Urothelium cell line (cell line): ENCODE results near the gene CHRNA4.
A peak's percentile ranks its signal among the peaks of the same experiment; 100 is the strongest.

Experiments
- DNase-seq: peaks from one replicate; pipeline ENCODE4 v3.0.0; 2011; ENCODE audit warnings: low spot score, mixed read lengths
- FAIRE-seq: peaks from 2 replicates; lab custom pipeline; 2011; peaks lifted over from hg19 to GRCh38; lab: Jason Lieb, UNC

Gene CHRNA4

DNA sequence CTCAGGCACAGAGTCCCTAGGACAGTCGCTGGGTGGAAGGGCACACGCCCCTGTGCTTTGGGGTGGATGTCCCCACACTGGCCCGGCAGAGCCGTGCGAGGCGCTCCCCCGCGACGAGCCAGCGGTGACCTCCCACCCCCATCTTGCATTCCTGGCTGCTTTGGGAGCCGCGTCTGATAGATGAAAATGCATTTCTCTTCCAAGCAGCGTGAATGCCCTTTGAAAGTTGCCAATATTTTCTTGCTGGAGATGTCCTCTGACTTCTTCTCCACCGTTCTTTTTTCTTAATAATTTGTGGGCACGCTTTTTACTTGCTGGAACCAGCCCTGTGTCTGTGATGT, 38.2 kb downstream of the CHRNA4 start:
- DNase-seq (no peak), FAIRE-seq (no peak)

- FAIRE-seq = no peak
- no peak for DNase-seq
These were observed 38.8 kb downstream of the CHRNA4 start for GRCh38 chr20:63322146-63322932.

DNA sequence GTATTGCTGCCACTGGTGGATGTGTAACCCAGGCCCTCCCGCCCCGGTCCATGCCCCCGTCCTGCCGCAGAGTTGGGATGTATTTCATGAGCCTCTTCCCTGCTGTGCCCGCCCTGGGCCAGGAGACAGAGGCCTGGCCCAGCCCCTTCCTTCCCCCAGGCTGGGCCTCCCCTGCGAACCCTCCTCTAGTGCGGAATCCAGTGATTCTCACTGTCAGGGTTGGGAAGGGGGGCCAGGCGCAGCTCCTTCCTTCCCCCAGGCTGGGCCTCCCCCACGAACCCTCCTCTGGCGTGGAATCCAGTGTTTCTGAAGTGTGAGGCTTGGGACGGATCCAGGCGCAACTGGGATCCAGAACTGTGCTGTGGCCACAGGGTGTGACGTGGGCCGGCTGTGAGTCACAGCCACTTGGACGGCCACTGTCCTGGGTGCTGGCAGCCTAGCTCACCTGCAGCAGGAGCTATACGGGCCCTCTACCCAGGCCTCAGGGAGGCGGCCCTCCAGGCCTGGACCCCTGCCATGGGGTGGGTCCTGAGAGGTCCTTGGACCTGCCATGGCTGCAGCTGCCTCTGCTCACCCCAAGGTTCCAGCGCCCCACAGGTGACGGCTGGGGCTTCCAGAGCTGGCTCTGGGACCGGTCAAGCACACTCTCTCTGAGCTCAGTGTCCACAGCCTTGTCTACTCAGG, 39.9 kb downstream of the CHRNA4 start:
- FAIRE-seq = peak; percentile 35
- no peak for DNase-seq

DNA sequence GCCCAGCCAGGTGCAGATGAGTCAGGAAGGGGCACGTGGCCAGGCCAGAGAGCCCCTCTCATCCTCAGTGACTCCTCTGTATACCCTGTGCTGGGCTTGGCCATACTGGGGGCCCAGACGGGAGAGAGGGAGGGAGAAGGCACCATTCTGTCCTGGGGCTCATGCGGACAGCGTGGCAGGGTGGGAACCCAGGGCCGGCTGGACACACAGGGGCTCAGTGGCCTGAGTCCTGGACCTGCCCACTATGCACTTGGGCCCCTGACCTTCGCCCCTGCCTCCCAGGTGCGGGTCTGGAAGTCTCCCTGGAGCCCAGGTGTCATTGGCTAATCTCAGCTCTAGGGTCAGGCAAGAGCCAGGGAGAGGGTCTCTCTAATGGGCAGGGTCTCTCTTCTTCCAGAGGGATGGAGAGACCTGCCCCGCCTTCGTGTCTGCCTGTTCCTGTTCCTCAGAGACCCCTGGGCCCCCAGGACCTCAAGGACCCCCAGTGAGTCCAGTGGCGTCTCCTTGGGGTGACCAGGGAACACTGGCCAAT, 40.5 kb downstream of the CHRNA4 start:
- FAIRE-seq = no peak

GRCh38 chr20:63320041-63320511, 41.1 kb downstream of the CHRNA4 start:
- DNase-seq = no peak
- FAIRE-seq = peak; percentile 93

More for the DNA sequence above, 40.5 kb downstream of the CHRNA4 start:
- DNase-seq = no peak

GRCh38 chr20:63319164-63320040, 41.7 kb downstream of the CHRNA4 start:
- FAIRE-seq (peak; percentile 37), DNase-seq (no peak)

DNA sequence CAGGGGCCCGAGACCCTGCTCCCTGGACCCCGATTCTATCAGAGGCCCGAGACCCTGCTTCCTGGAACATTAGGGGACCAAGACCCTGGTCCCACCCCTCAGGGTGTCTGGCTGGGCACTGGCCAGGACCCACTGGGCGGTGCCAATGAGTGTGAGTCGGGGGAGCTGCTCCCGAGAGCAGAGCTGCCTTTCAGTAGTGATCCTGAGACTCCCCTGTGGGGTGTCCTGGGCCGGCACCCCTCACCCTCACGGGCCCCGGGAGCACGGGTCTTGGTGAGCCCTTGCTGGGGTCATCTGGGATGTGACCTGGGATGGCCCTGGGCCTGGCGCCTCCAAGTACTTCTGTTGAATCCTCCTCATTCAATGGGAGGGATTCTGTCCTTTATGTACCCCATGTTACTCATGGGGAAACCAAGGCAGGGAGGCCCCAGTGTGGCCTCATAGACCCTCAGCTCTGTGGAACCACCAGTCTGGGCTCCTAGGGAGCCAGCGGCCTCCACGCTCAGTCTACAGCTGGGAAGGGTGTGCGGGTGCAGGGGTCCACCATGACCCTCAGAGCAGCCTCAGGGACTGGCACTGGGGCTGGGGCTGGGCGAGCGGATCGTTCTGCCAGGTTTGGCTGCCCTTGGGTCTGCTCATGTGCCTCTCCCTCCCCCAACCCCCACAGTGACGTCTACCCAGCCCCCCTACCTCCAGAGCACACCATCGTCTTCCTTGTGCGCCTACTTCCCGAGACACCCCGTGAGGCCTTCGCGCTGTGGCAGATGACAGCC, 42.6 kb downstream of the CHRNA4 start:
- FAIRE-seq (peak; percentile 35), DNase-seq (no peak)

- no peak for DNase-seq
- FAIRE-seq = peak; percentile 88
These were observed 43.4 kb downstream of the CHRNA4 start for GRCh38 chr20:63317601-63318291.

DNA sequence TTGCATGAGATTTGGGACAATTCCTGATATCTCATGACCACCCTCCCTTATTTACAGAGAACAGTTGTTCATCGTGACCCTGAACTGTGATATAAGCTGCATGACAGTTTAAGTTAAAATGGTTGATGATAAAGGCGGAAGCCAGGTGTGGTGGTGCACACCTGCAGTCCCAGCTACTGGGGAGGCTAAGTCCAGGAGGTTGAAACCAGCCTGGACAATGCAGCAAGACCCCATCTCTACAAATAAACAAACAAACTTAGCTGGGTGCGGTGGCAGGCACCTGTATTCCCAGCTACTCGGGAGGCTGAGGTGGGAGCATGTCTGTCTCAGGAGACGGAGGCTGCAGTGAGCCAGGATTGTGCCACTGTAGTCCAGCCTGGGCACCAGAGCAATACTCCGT, 44.1 kb downstream of the CHRNA4 start:
- peak; percentile 40 for FAIRE-seq
- DNase-seq = no peak

DNA sequence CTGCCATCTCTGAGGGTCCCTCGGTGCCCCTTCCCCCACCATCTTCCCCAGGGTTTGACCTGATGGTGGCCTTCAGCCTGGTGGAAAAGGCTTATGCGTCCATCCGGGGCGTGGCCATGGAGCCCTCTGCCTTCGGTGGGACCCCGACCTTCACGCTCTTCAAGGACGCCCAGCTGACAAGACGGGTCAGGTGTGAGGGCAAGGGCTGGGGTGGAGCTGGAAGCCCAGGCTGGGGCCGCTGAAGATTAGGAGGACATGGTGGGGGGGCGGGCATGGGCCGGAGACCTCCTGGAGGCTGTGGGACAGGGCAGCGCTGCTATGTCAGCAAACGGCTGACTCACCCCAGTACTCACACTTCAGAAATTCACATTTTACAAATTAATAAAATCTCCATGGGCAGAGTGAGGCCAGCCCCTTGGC, 44.6 kb downstream of the CHRNA4 start:
- no peak for DNase-seq
- no peak for FAIRE-seq

DNA sequence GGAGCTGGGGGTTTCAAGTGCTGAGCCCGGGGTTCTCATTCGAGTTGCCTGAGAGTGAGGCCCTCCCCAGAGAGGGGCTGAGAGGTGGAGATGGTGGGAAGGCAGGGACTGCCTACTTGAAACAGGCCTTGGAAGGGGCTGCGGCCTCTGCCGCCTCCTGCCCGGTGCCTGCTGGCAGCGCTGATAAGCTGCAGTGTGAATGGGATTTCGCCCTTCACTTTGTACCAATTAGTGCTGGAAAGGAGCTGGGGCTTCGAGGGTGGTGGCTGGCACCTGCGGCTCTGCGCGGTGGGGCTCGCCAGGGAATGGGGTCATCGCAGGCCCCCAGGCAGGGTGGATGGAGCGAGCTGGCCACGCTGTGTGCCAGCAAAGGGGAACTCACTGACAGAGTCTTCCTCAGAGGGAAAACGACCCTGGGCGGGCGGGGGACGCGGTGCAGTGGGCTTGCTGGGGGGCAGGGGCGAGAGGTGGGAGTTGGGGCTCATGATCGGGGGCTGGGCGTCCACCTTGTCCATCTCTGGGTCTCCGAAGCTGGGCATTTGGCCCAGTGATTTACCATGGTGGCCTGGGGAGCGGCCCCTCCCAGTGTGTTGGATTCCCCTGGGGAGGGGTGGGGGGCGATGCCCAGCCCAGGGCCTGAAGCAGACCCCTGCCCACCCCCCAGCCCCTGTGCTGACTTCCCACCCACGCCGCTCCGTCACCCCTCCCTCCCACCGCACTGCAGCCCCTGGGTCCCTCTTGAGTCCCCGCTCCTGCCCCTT, 45.2 kb downstream of the CHRNA4 start:
- no peak for DNase-seq
- peak; percentile 67 for FAIRE-seq

DNA sequence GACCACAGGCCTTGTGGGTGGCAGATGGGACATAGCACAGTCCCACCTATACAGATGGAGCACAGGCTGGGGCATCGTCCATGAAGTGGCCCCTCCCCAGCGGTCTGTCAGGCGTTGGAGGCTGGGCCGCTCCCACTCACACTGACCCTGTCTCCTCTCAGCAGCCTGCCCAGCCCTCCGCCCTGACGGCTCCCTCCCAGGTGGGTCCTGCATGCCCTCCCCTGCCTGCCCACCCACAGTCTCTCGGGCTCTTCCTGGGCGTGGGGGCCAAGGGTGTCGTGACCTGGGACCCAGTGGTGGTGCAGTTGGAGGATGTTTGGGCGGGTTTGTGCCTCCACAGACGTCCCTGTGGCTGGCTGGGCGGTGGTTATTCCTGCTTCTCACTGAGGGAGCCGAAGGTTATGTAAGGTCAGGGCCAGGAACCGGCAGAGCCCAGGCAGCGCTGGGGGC, 45.9 kb downstream of the CHRNA4 start:
- no peak for DNase-seq
- peak; percentile 87 for FAIRE-seq

GRCh38 chr20:63314566-63315239, 46.4 kb downstream of the CHRNA4 start:
- DNase-seq (no peak), FAIRE-seq (peak; percentile 89)

DNA sequence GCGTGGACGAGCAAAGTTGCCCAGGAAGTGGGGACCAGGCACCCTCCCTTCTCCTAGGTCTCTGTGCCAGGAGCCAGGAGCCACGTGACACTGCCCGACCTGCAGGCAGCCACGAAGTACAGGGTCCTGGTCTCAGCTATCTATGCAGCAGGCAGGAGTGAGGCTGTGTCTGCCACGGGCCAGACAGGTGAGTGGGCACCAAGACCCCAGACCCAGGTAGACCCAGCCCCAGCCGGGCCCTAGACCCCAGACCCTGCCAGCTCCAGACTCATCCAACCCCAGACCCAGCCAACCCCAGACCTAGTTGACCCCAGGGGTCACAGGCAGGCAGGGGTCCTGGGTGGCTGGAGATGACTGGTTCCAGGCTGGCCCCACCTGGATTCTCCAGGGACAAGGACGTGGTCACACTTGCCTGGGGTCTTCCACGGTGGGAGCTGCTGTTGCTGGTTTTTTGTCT, 47.1 kb downstream of the CHRNA4 start:
- FAIRE-seq = peak; percentile 48
- DNase-seq = no peak

DNA sequence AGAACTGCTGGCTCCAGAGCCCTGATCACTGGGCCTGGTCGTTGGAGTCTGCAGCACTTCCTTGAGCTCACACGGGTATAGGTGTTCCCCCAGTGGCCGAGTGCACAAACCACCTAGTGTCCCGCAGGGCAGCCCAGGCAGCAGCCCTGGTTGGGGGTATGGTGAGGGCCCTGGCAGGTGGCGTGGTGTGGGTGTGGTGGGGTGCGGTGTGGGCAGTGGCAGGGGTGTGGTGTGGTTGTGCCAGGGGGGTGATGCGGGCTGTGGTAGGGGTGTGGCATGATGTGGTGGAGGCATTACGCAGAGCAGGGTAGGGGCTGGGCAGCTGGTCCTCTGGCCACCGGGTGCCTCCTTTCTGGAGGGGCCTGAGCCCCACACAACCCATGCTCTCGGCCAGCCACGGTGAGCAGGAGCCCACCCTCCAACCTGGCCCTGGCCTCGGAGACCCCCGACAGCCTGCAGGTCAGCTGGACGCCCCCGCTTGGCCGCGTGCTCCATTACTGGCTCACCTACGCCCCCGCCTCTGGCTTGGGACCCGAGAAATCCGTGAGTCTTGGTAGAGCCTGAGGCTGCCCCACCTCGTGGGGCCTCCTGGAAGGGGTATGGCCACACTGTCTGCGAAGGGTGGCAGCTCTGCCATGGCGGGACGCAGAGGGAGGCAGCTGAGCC, 47.7 kb downstream of the CHRNA4 start:
- DNase-seq (no peak), FAIRE-seq (peak; percentile 77)

- peak; percentile 37 for FAIRE-seq
- no peak for DNase-seq
These were observed 48.3 kb downstream of the CHRNA4 start for GRCh38 chr20:63312690-63313348.

- DNase-seq = no peak
These were observed 48.9 kb downstream of the CHRNA4 start for GRCh38 chr20:63312273-63312672.

More at GRCh38 chr20:63312273-63312672, 48.9 kb downstream of the CHRNA4 start:
- peak; percentile 17 for FAIRE-seq
